GM19043 (cell line): ENCODE measurements around the gene FAM228B.
"Not testable (repeated sequence)": the region's sequence is repeated elsewhere in the genome, so short reads cannot be mapped to it uniquely, and the experiment has no call there.

ENCODE experiments used
- ATAC-seq: cut with Tn5 transposase; IDR thresholded peaks from one replicate; pipeline ENCODE4 v1.9.1; 2021; ENCODE audit warnings: low read depth; ENCODE audit not compliant: unreplicated experiment

Gene FAM228B

DNA sequence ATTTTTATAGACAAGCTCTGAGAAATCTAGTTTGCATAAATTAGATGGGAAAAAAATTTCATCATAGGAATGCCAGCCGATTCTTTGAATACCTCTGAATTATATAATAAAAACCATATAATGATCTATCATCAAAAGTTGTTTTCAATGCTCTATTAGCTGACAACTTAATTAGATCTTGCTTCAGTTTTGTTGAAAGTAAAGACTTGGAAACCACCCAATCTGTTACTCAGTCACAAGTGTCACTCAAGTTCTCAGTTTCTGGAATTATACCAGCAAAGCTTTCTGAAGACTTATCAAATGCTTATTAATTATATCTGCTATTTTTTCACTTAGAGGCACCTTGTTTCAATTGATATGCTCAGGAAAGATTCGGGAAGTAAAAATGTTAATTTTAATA, 21.3 kb upstream of the FAM228B start:
- no peak for ATAC-seq

DNA sequence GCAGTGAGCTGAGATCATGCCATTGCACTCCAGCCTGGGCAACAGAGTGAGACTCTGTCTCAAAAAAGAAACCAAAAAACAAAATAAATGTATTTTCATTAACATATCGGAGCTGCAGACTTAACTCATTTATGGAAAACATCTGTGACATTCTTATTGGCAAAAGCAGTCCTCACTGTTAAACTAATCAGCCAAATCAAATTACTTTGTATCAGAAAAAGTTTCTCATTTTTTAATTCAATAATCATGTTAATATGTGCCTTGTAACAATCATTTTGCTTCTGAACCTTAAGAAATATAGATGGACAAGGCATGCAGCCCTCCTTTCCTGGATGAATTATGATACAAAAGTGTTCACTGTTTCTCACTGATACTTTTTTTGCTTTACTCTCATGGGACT, 20.6 kb upstream of the FAM228B start:
- no peak for ATAC-seq

DNA sequence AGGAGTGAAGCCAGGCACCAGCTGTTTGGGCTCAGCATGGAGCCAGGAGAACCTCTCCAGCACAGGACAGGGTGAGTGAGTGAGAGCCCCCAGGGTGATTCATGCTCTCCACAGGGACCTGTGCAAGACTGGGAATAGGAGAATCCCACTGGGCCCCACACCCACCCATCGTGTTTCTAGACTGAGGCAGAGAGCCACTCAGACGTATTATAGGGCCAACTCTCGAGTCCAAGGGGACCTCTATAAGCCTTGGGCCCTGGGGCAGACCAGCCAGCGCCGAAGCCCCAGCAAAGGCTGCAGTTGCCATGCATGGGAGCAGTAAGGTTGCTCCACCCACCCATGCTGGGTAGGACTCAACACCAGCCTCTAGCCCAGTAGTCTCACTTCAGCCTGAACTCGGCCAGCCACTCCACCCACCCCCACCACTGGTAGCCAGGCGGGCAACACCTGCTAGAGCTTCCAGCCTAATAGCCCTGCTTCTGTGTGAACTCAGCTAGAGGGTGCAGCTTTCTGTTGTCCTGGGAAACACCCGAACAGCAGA, 19.1 kb upstream of the FAM228B start:
- ATAC-seq: no peak

DNA sequence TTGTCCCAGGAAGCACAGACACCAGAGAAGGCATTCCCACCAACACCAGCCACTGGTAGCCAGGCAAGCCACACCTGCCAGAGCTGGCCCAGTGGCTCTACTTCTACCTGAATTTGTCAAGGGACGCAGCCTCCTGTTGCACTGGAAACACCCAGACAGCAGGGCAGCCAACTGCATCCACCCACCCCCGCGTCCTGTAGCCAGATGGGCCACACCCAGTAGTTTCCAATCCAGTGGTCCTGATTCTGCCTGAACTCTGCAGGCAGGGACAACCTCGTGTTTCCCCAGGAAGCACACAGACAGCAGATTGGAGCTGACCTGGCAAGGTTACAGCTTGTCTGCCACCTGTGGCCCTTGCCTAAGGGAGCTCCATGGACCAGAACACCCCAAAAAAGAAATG, 18.4 kb upstream of the FAM228B start:
- ATAC-seq: no peak

DNA sequence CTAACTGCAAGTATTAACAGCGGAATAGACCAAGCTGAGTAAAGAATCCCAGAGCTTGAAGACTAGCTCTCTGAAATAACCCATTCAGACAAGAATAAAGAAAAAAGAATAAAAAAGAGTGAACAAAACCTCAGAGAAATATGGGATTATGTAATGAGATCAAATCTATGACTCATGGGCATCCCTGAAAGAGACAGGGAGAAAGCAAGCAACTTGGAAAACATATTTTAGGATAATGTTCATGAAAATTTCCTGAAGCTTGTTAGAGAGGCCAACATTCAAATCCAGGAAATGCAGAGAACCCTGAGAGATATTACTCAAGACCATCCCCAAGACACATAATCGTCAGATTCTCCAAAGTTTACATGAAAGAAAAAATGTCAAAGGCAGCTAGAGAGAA, 17.5 kb upstream of the FAM228B start:
- ATAC-seq: no peak

DNA sequence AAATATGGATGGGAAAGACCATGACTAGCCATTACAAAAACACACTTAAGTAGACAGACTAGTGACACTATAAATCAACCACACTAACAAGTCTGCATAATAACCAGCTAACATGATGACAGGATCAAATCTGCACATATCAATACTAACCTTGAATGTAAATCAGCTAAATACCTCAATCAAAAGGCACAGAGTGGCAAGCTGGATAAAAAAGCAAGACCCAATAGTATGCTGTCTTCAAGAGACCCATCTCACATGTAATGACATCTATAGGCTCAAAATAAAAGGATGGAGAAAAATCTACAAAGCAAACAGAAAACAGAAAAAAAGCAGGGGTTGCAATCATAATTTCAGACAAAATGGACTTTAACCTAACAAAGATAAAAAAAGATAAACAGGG, 16.5 kb upstream of the FAM228B start:
- ATAC-seq: no peak

DNA sequence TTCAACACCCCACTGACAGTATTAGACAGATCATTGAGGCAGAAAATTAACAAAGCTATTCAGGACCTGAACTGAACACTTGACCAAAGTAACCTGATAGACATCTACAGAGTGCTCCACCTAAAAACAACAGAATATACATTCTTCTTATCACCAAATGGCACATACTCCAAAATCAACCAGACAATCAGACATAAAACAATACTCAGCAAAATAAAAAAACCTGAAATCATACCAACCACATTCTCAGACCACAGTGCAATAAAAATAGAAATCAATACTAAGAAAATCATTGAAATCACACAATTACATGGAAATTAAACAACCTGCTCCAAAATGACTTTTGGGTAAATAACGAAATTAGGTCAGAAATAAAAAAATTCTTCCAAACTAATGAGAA, 15.9 kb upstream of the FAM228B start:
- ATAC-seq: no peak

DNA sequence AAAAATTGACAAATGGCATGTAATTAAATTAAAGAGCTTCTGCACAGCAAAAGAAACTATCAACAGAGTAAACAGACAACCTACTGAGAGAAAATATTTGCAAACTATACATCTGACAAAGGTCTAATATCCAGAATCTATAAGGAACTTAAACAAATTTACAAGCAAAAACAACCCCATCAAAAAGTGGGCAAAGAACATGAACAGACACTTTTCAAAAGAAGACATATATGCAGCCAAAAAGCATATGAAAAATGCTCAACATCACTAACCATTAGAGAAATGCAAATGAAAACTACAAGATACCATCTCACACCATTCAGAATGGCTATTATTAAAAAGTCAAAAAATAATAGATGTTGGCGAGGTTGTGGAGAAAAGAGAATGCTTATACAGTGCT, 13.8 kb upstream of the FAM228B start:
- not testable (repeated sequence) for ATAC-seq

DNA sequence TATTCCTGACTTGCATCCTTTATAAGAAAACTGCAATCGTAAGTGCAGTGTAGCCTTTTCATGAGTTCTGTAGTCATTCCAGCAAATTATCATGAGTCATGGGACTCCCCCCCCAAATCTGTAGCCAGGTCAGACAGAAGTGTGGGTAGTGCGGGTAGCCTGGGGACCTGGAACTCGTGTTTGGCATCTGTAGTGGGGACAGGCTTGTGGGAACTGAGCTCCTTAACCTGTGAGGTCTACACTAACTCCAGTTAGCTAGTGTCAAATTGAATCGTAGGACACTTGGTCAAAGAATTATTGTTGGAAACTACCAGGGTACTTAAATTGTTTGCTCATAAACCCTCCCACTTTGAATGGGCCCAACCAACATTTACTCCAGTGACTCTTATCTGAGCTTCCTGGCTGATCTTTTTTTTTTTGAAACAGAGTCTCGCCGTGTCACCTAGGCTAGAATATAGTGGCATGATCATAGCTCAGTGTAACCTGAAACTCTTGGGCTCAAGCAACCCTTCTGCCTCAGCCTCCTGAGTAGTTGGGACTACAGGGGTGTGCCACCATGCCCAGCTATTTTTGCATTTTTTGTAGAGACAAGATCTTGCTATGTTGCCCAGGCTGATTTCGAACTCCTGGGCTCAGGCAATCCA, 12.5 kb upstream of the FAM228B start:
- ATAC-seq: no peak

DNA sequence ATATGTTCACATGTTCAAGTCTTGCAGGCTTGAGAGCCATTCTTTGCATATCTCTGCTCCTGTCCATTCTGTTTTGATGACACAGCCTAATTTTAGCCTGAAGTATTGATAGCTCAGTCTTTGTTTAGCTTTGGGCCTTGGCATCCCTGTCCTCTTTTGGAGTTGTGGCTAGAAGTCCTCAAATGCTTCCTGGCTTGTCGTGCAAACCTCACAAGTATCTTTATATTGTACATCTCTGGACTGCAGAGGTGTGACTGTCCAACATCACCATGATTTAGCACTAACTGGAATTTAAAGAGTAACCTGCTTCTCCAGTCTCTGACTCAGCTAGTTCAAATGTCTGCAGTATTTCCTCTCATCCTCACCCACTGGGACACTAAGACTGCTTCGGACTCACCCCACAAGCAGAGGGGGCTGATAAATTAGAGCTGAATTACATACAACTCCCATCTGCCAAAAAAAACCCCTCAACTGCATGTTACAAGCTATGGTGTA, 11.8 kb upstream of the FAM228B start:
- no peak for ATAC-seq

DNA sequence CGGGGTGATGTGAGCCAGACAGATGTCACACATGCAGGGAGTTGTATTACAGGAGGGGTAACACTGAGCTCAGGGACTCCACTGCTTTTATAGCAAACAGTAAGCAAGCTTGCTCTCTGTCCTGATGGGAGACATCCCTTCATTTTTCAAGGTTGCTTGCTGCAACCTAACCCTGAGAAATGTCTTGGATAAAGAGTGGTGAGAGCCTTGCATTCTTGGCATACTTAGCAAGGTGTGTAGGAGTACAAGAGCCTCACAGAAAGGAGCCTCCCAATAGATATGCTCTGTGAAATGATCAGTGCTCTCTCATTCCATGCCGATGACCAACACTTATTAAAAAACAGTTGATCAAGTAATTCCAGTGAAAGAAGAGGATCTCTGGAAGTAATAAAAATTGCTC, 8.2 kb upstream of the FAM228B start:
- ATAC-seq: no peak

DNA sequence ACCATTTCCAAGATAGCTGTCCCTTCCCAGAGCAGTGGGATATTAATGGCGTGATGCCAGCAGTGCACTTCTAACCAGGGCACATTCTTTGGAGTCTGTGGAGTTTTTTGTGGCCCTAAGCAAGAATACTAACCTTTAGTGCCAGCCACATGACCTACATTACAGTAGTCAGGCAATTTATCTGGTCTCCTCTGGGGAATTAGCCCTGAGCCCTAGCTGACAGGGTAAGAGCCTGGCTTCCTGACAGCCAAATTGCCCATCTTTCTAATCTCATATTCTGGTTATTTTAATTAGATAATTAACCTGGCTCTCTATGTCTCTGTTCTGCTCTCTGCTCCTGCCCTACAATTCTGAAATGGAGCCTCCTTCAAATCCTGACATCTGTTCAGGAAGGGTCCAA, 5.4 kb upstream of the FAM228B start:
- ATAC-seq: no peak

DNA sequence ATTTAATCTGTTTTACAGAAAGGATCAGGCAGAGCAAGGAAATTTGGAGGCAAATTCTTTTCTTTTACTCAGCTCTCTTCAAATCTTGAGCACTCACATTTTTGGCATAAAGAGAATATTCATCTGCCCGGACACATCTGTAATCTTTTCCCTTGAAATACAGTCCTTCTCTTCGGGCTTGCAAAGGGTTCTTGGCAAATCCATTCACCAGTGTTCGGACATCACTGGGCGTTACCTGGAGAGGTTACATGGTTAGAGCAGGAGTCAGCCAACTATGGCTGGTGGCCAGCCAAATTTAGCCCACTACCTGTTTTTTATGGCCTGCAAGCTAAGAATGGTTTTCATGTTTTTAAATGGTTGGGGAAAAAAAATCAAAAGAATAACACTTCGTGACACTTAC, 2.2 kb upstream of the FAM228B start:
- ATAC-seq: no peak

DNA sequence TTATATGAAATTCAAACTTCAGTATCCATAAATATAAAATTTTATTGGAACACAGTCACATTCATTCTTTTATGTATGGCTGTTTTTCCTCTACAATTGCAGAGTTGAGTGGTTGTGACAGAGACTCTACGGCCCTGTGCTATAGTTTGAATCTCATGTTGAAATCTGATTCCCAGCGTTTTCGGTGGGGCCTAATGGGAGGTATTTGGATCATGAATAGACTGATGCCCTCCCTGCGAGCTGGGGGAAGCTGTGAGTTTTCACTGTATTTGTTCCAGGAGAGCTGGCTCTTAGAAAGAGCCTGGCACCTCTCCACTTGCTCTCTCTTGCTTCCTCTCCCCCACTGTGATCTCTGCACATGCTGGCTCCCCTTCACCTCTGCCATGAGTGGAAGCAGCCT, 1.8 kb upstream of the FAM228B start:
- ATAC-seq: no peak

DNA sequence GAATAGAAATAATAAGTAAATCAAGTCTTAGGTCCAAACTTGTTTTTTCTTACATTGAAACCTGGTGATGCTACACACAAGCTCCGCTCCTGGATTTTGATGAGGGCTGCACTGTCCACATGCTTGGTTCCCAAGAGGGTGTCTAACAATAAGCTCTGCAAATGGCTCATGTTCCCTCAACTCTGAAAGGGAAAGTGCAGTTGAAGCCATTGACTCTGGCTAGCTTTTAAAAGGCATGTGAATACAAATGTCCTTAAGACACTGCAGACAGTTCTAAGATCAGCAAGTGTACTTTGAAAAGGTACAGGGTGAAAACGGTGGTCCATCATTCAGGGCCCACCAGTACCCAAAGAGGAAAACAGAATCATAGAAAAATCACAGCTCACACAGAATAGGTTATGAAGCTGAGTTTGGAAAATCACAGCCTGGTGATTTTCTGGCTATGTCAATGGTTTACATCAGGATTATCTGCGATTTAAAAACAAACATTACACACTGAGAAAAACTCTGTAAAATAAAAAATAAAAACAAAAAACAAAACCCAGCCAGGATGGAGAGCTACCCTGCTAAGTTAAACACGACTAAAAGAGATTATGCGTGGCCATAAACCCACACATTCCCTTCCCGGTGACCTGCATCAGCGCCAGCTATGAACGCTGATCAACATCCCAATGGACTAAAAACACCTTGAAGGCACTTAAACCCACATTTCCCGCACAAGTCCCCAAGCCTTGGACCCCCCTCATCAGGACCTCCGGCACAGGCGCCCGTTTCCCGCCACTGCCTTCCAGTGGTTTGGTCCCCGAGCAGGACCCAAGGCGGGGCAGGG, 689 bp upstream of the FAM228B start:
- ATAC-seq: no peak

DNA sequence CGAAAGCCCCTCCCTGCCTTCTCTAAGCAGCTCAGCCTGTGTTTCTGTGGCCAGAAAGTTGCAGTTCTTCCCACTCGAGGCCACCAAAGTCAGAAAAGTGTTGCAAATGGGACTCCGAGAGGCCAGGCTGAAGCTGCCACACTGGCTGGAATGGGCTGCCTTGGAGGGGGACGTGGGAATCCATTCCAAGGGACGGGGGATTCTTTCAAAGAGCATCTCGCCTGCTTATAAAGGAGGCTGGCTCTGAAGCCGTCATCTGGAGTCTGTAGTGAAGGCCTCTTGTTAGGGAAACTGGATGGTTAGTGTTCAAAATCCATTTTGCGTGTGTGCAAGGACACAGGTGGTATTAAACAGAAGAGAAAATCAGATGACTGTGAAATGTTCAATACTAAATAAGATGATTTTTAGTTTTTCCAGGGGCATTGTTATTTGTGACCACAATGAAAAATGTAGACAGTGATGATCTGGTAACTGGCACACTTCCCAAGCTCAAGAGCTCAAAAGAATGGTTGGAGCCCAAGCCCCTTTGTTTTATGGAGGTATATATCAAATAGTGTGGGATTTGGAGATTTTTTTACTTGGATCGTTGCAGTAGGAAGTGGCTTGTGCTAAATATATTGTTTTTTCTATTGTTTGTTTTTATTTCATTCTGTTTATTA, 782 bp downstream of the FAM228B start:
- peak; percentile 17 for ATAC-seq

DNA sequence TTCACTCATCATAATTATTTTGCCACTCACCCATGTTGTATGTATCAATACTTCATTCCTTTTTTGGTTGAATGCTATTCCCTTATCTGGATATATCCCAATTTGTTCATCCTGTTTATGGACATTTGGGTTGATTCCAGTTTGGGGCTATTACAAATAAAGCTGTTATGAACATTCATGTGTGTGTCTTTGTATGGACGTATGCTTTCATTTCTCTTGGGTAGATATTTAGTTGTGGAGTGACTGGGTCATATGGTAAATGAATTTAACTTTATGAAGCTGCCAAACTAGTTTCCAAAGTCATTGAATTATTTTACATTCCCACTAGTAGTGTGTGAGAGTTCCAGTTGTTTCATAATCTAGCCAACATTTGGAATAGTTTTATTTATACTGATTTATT, 2.7 kb downstream of the FAM228B start:
- ATAC-seq: no peak

DNA sequence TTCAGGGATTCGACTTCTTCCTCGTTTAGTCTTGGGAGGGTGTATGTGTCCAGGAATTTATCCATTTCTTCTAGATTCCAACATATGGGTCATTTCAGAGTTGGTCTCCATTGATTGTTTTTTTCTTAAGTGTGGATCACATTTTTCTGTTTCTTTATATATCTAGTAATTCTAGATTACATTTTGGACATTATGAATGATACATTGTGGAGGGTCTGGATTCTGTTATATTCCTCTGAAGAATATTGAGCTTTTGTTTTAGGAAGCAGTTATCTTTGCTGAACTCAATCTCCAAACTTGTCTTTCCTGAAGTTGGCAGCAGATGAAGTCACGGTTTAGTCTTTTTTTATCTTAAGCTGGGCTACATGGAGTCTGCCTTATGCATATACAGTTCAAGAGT, 9.3 kb downstream of the FAM228B start:
- ATAC-seq: no peak

DNA sequence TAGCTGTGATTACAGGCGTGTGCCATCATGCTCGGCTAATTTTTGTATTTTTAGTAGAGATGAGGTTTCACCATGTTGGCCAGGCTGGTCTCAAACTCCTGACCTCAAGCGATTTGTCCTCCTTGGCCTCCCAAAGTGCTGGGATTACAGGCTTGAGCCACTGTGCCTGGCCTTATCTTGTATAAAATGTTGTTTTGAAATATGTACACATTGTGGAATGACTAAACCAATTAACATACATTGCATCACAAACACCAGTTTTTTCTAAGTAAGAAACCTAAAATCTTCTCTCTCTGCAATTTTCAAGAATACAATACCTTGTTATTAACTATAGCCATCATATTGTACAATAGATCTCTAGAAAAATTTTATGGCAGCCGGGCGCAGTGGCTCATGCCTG, 17.0 kb downstream of the FAM228B start:
- not testable (repeated sequence) for ATAC-seq

DNA sequence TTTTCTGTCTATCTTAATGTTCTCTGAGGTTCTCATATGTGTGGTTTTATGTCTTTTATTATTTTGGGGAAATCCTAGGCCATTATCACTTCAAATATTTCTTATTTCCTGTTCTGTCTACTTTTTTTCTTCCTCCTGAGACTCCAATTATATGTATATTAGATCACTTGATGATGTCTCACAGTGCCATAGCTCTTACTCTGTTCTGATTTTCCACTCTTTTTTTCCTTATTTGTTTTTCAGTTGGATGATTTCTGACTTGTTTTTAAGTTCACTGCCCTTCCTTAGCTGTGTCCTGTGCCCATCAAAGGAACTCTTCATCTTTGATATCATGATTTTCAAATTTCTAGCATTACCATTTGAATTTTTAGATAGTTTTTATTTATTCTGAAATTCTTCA, 24.1 kb downstream of the FAM228B start:
- no peak for ATAC-seq

DNA sequence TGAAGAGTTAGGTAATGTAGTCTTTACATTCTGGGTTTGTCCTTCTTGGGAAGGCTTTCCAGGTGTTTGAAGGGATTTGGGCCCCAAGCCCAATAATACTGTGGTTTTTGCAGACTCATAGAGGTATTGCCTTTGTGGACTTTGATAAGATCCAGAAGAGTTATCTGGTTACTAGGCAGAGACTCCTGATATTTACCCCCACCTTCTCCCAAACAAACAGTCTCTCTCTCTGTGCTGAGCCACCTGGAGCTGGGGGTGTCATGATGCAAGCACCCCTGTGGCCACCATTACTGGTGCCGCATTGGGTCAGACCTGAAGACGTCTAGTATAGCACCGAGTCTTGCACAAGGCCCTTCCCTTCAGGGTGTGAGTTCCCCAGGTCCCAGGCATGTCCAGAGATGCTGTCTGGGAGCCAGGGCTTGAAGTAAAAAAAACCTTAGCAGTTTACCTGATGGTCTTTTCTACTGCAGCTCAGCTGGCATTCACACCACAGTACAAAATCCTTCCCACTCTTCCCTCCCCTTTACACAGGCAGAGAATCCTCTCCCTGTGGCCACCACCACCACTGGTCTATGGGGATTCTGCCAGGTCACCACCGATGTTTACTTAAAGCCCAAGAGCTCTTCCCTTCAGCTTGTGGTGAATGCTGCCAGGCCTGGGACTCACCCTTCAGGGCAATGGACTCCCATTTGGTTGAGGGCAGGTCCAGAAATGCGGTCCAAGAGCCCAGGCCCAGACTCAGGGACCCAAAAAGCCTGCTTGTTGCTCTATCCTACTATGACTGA, 29.3 kb downstream of the FAM228B start:
- ATAC-seq: no peak
